ENCODE results near the gene INMT.

The INMT gene

DNA sequence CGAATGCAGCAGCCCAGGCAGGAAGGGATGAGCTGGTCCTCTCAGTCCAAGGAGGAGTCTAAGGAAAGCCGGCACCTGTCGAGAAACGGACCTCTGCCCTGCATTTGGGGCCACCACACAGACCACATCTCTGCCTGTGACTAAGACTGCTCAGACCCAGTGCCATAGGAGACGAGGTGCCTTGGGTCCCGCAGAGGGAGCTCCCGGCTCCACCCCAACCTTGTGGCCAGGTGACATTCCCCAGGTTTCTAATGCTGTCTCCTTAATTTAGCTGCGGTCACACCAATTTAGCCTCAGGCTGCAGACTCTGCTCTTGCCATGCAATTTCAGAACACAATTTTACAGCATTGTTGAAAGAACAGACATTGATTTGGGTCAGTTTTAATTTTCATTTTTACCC is 46.9 kb upstream of the INMT start:
- Histone ChIP-seq H3F3A (ENCODE audit: insufficient read depth, low read length) (no peaks in the 10 kb centered on the region), H4K20me1 (ENCODE audit: insufficient read depth, low read length) (no peaks in the 10 kb centered on the region), H3K79me2 (ENCODE audit: insufficient read depth, low read length) (no peaks in the 10 kb centered on the region), H3K9ac (ENCODE audit: low read length) (no peak overlapping the region), H3K4me2 (ENCODE audit: low read length) (no peak overlapping the region), H3K4me1 (ENCODE audit: insufficient read depth, low read length, severe bottlenecking) (no peaks in the 10 kb centered on the region), H2AFZ (ENCODE audit: low read length) (no peak overlapping the region), H3K4me3 (ENCODE audit: low read depth, low read length, poor library complexity, severe bottlenecking) (no peak overlapping the region), H3K9me2 (ENCODE audit: low read depth, low read length) (no peaks in the 10 kb centered on the region), H3K36me3 (ENCODE audit: insufficient read depth, low read length) (no peaks in the 10 kb centered on the region), H3K9me3 (ENCODE audit: low read length) (no peaks in the 10 kb centered on the region), H3K27ac (ENCODE audit: low read depth, low read length, poor library complexity, severe bottlenecking) (no peak overlapping the region), H3K27me3 (ENCODE audit: insufficient read depth, low read length) (0 out of 2 replicates have a peak, but pooled peaks cover 27% of the 10 kb centered on the region)
- no peak for TF ChIP-seq CTCF (IDR thresholded peaks at IDR 0.05; ENCODE audit: low read length)
- TF ChIP-seq EZH2 (IDR thresholded peaks at IDR 0.05; ENCODE audit: borderline replicate concordance, low read length) = no peak

- Histone ChIP-seq H3K4me2 (ENCODE audit: low read length) (no peak overlapping the region), H3K9me3 (ENCODE audit: low read length) (no peaks in the 10 kb centered on the region), H3K27ac (ENCODE audit: low read depth, low read length, poor library complexity, severe bottlenecking) (no peak overlapping the region), H2AFZ (ENCODE audit: low read length) (no peak overlapping the region), H3K4me3 (ENCODE audit: low read depth, low read length, poor library complexity, severe bottlenecking) (no peak overlapping the region), H3F3A (ENCODE audit: insufficient read depth, low read length) (no peaks in the 10 kb centered on the region), H3K36me3 (ENCODE audit: insufficient read depth, low read length) (no peaks in the 10 kb centered on the region), H3K27me3 (ENCODE audit: insufficient read depth, low read length) (0 out of 2 replicates have a peak, but pooled peaks cover 32% of the 10 kb centered on the region), H3K4me1 (ENCODE audit: insufficient read depth, low read length, severe bottlenecking) (no peaks in the 10 kb centered on the region), H3K9me2 (ENCODE audit: low read depth, low read length) (no peaks in the 10 kb centered on the region), H4K20me1 (ENCODE audit: insufficient read depth, low read length) (no peaks in the 10 kb centered on the region), H3K9ac (ENCODE audit: low read length) (no peak overlapping the region), H3K79me2 (ENCODE audit: insufficient read depth, low read length) (no peaks in the 10 kb centered on the region)
- TF ChIP-seq CTCF (IDR thresholded peaks at IDR 0.05; ENCODE audit: low read length) (no peak), EZH2 (IDR thresholded peaks at IDR 0.05; ENCODE audit: borderline replicate concordance, low read length) (no peak)
Measured at GRCh38 chr7:30705596-30705995, 46.3 kb upstream of the INMT start.

- Histone ChIP-seq H3K9me2 (ENCODE audit: low read depth, low read length) (no peaks in the 10 kb centered on the region), H3K27me3 (ENCODE audit: insufficient read depth, low read length) (0 out of 2 replicates have a peak, but pooled peaks cover 32% of the 10 kb centered on the region), H4K20me1 (ENCODE audit: insufficient read depth, low read length) (no peaks in the 10 kb centered on the region), H2AFZ (ENCODE audit: low read length) (no peak overlapping the region), H3K9me3 (ENCODE audit: low read length) (no peaks in the 10 kb centered on the region), H3K36me3 (ENCODE audit: insufficient read depth, low read length) (no peaks in the 10 kb centered on the region), H3K27ac (ENCODE audit: low read depth, low read length, poor library complexity, severe bottlenecking) (no peak overlapping the region), H3K4me2 (ENCODE audit: low read length) (no peak overlapping the region), H3K4me3 (ENCODE audit: low read depth, low read length, poor library complexity, severe bottlenecking) (no peak overlapping the region), H3K79me2 (ENCODE audit: insufficient read depth, low read length) (no peaks in the 10 kb centered on the region), H3F3A (ENCODE audit: insufficient read depth, low read length) (no peaks in the 10 kb centered on the region), H3K4me1 (ENCODE audit: insufficient read depth, low read length, severe bottlenecking) (no peaks in the 10 kb centered on the region), H3K9ac (ENCODE audit: low read length) (no peak overlapping the region)
- TF ChIP-seq EZH2 (IDR thresholded peaks at IDR 0.05; ENCODE audit: borderline replicate concordance, low read length) = no peak
- no peak for TF ChIP-seq CTCF (IDR thresholded peaks at IDR 0.05; ENCODE audit: low read length)
Measured at GRCh38 chr7:30706316-30706715, 45.6 kb upstream of the INMT start.

Data from OCI-LY1 (cell line).